Measurements from ENCODE around the gene CPXM2. TPM values are rescaled to one million over a fixed set of nuclear protein-coding genes. Genes with fewer than 3 reads are reported as not detected.

CPXM2 gene
- total and polyA plus RNA-seq, 5 experiments from 2014 or later: not detected

GRCh38 chr10:123781956-123782500 is 109.6 kb downstream of the CPXM2 start:
- POLR2A ChIA-PET: no interaction called here
- H3K4me3 Mint-ChIP-seq: no peak overlapping the region
- peaks cover 30 to 91% (median 40%) of the 10 kb centered on the region in 5 donors for H3K27me3 Mint-ChIP-seq
- DNase-seq (no peak), ATAC-seq (no peak)
- H3K9me3 Mint-ChIP-seq: peaks cover 0 to 2% (median 0%) of the 10 kb centered on the region in 9 donors
- H3K27ac Mint-ChIP-seq: no peak overlapping the region
- peaks cover 0 to 1% (median 0%) of the 10 kb centered on the region in 4 donors for H3K4me1 Mint-ChIP-seq
- H3K36me3 Mint-ChIP-seq: no peaks in the 10 kb centered on the region

GRCh38 chr10:123781324-123781900 is 110.2 kb downstream of the CPXM2 start:
- no peak for DNase-seq
- Mint-ChIP-seq H3K36me3 (no peaks in the 10 kb centered on the region), H3K27me3 (peaks cover 29 to 88% (median 35%) of the 10 kb centered on the region in 5 donors), H3K9me3 (peaks cover 0 to 2% (median 0%) of the 10 kb centered on the region in 9 donors), H3K4me1 (peaks cover 0 to 1% (median 0%) of the 10 kb centered on the region in 4 donors), H3K27ac (no peak overlapping the region), H3K4me3 (no peak overlapping the region)
- ATAC-seq: no peak
- POLR2A ChIA-PET: no interaction called here

- POLR2A ChIA-PET: no interaction called here
- DNase-seq: no peak
- H3K27ac Mint-ChIP-seq: no peak overlapping the region
- no peak for ATAC-seq
- H3K9me3 Mint-ChIP-seq: peaks cover 0 to 2% (median 0%) of the 10 kb centered on the region in 9 donors
- no peaks in the 10 kb centered on the region for H3K36me3 Mint-ChIP-seq
- H3K4me3 Mint-ChIP-seq: no peak overlapping the region
- peaks cover 0 to 1% (median 0%) of the 10 kb centered on the region in 4 donors for H3K4me1 Mint-ChIP-seq
- H3K27me3 Mint-ChIP-seq: peaks cover 22 to 63% (median 29%) of the 10 kb centered on the region in 5 donors
Measured at GRCh38 chr10:123778719-123779517, 112.7 kb downstream of the CPXM2 start.

GRCh38 chr10:123777881-123778280 is 113.7 kb downstream of the CPXM2 start:
- H3K9me3 Mint-ChIP-seq: peaks cover 0 to 9% (median 2%) of the 10 kb centered on the region in 9 donors
- POLR2A ChIA-PET: no interaction called here
- H3K27ac Mint-ChIP-seq: no peak overlapping the region
- no peak overlapping the region for H3K4me3 Mint-ChIP-seq
- H3K36me3 Mint-ChIP-seq: no peaks in the 10 kb centered on the region
- DNase-seq (no peak), ATAC-seq (no peak)
- peaks cover 20 to 53% (median 28%) of the 10 kb centered on the region in 5 donors for H3K27me3 Mint-ChIP-seq
- peaks cover 0 to 1% (median 0%) of the 10 kb centered on the region in 4 donors for H3K4me1 Mint-ChIP-seq

- H3K9me3 Mint-ChIP-seq: peaks cover 0 to 17% (median 2%) of the 10 kb centered on the region in 9 donors
- DNase-seq: no peak
Measured at GRCh38 chr10:123774132-123774742, 117.4 kb downstream of the CPXM2 start.

GRCh38 chr10:123772645-123773508 is 118.7 kb downstream of the CPXM2 start:
- DNase-seq (peak in 3 of 10 donors; percentile 0 to 9 (median 5)), ATAC-seq (no peak)
- Mint-ChIP-seq H3K27ac (peak overlapping the region in 5 of 10 donors; percentile 26 to 91 (median 71)), H3K36me3 (no peaks in the 10 kb centered on the region), H3K4me1 (peaks cover 0 to 1% (median 0%) of the 10 kb centered on the region in 4 donors), H3K4me3 (peak overlapping the region in 2 of 10 donors; percentile 20 to 63), H3K27me3 (peaks cover 3 to 21% (median 8%) of the 10 kb centered on the region in 5 donors), H3K9me3 (peaks cover 0 to 17% (median 2%) of the 10 kb centered on the region in 9 donors)
- POLR2A ChIA-PET: no interaction called here

More at GRCh38 chr10:123774132-123774742, 117.4 kb downstream of the CPXM2 start:
- POLR2A ChIA-PET: no interaction called here
- no peak for ATAC-seq
- Mint-ChIP-seq H3K27ac (no peak overlapping the region), H3K4me1 (peaks cover 0 to 1% (median 0%) of the 10 kb centered on the region in 4 donors), H3K36me3 (no peaks in the 10 kb centered on the region), H3K27me3 (peaks cover 10 to 34% (median 14%) of the 10 kb centered on the region in 5 donors), H3K4me3 (no peak overlapping the region)

GRCh38 chr10:123771877-123772644 is 119.5 kb downstream of the CPXM2 start:
- no peak for ATAC-seq
- POLR2A ChIA-PET: no interaction called here
- peaks cover 0 to 17% (median 2%) of the 10 kb centered on the region in 9 donors for H3K9me3 Mint-ChIP-seq
- no peaks in the 10 kb centered on the region for H3K36me3 Mint-ChIP-seq
- H3K4me3 Mint-ChIP-seq: peak overlapping the region in 1 of 10 donors; percentile 22
- H3K4me1 Mint-ChIP-seq: no peaks in the 10 kb centered on the region
- DNase-seq: peak in 1 of 10 donors; percentile 0
- peak overlapping the region in 2 of 10 donors; percentile 62 to 91 for H3K27ac Mint-ChIP-seq
- H3K27me3 Mint-ChIP-seq: peaks cover 0 to 21% (median 8%) of the 10 kb centered on the region in 5 donors

GRCh38 chr10:123769647-123770046 is 122.0 kb downstream of the CPXM2 start:
- DNase-seq: no peak
- no peak for ATAC-seq
- Mint-ChIP-seq H3K4me3 (no peak overlapping the region), H3K36me3 (no peaks in the 10 kb centered on the region), H3K4me1 (no peaks in the 10 kb centered on the region), H3K27me3 (peaks cover 4 to 36% (median 20%) of the 10 kb centered on the region in 5 donors), H3K9me3 (peaks cover 0 to 17% (median 2%) of the 10 kb centered on the region in 9 donors), H3K27ac (no peak overlapping the region)
- POLR2A ChIA-PET: no interaction called here

GRCh38 chr10:123766761-123767160 is 124.8 kb downstream of the CPXM2 start:
- Mint-ChIP-seq H3K27ac (no peak overlapping the region), H3K4me3 (no peak overlapping the region), H3K36me3 (no peaks in the 10 kb centered on the region)

GRCh38 chr10:123766012-123766411 is 125.6 kb downstream of the CPXM2 start:
- ATAC-seq (no peak), DNase-seq (no peak)
- Mint-ChIP-seq H3K4me3 (no peak overlapping the region), H3K9me3 (no peaks in the 10 kb centered on the region), H3K27ac (no peak overlapping the region), H3K4me1 (no peaks in the 10 kb centered on the region), H3K27me3 (peaks cover 4 to 42% (median 17%) of the 10 kb centered on the region in 5 donors), H3K36me3 (no peaks in the 10 kb centered on the region)
- POLR2A ChIA-PET: no interaction called here

More at GRCh38 chr10:123766761-123767160, 124.8 kb downstream of the CPXM2 start:
- Mint-ChIP-seq H3K4me1 (no peaks in the 10 kb centered on the region), H3K9me3 (no peaks in the 10 kb centered on the region), H3K27me3 (peaks cover 4 to 44% (median 20%) of the 10 kb centered on the region in 5 donors)
- POLR2A ChIA-PET: no interaction called here
- ATAC-seq (no peak), DNase-seq (no peak)

- Mint-ChIP-seq H3K4me3 (no peak overlapping the region), H3K36me3 (no peaks in the 10 kb centered on the region), H3K27ac (no peak overlapping the region), H3K27me3 (peaks cover 4 to 24% (median 18%) of the 10 kb centered on the region in 5 donors), H3K9me3 (no peaks in the 10 kb centered on the region), H3K4me1 (peaks cover 0 to 2% (median 0%) of the 10 kb centered on the region in 4 donors)
- POLR2A ChIA-PET: no interaction called here
- ATAC-seq: no peak
- DNase-seq: no peak
Measured at GRCh38 chr10:123761666-123762230, 129.9 kb downstream of the CPXM2 start.

Measured in naive thymus-derived CD8-positive, alpha-beta T cell (primary cell).